ENCODE results near the gene RPL36.

DNA sequence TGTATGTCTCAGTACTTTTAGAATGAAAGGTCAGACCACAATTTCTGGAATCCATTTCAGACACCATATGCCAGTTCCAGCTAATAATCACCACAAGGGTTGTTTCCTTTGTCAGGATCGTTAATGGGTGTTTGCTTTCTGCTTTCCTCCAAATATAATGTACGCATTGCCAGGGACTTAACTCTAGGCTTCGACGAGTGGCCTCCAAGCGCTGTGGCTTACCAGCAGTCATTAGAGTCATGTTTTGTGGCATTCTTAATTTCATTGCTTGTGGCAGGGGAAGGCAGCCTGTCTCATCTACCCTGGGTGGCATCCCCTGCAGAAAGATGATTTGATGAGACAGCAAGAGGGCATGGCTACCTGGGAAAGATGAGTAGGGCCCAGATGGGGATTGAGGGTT is 44.7 kb upstream of the RPL36 start:
- TF ChIP-seq ELF1 (IDR thresholded peaks at IDR 0.05) (no peak), TAF1 (IDR thresholded peaks at IDR 0.05; ENCODE audit: borderline replicate concordance, low read depth, low read length) (no peak), EZH2phosphoT487 (IDR thresholded peaks at IDR 0.05; ENCODE audit: borderline replicate concordance, low read depth) (no peak)
